Myocyte (in vitro differentiated cells): Measurements from ENCODE around the gene RCOR3. TPM values are rescaled to one million over a fixed set of nuclear protein-coding genes. Genes with fewer than 3 reads are reported as not detected.
"Not testable (repeated sequence)": the region's sequence is repeated elsewhere in the genome, so short reads cannot be mapped to it uniquely, and the experiment has no call there.

Source experiments
- DNase-seq: peaks from one replicate; pipeline ENCODE4 v3.0.0-alpha.2; 2012; ENCODE audit warnings: low read depth
- polyA plus RNA-seq: library from polyadenylated mRNA; unstranded; fragments of >200 nt; gene quantifications from one replicate; pipeline ENCODE4 v1.2.1, GENCODE V29; 2012; ENCODE audit warnings: missing spikeins
- total RNA-seq: library from RNA; depleted of rRNA; stranded (reverse); fragments of >200 nt; gene quantifications from 2 replicates; pipeline ENCODE4 v1.2.3, GENCODE V29; 2014

RCOR3 gene
- 28.4 and 38.0 TPM in 2 replicates for total RNA-seq
- polyA plus RNA-seq, result 35.0 TPM

GRCh38 chr1:211258756-211259637, at the start of gene RCOR3:
TSS of gene RCOR3 (plus strand) at chr1:211259366. CDS start at chr1:211259561, 195 bp downstream.
- DNase-seq, result peak; percentile 93

- no peak for DNase-seq
Observed at GRCh38 chr1:211210052-211210451, 49.1 kb upstream of the RCOR3 start.

GRCh38 chr1:211210965-211211364, 48.2 kb upstream of the RCOR3 start:
- DNase-seq, result no peak

- no peak for DNase-seq
Observed at GRCh38 chr1:211213702-211214101, 45.5 kb upstream of the RCOR3 start.

- DNase-seq, result no peak
Observed at GRCh38 chr1:211215577-211215976, 43.6 kb upstream of the RCOR3 start.

GRCh38 chr1:211217392-211217791, 41.8 kb upstream of the RCOR3 start:
- no peak for DNase-seq

GRCh38 chr1:211222469-211223234, 36.5 kb upstream of the RCOR3 start:
- not testable (repeated sequence) for DNase-seq

GRCh38 chr1:211228573-211229364, 30.4 kb upstream of the RCOR3 start:
- not testable (repeated sequence) for DNase-seq

GRCh38 chr1:211229365-211229759, 29.8 kb upstream of the RCOR3 start:
- no peak for DNase-seq

GRCh38 chr1:211231873-211232272, 27.3 kb upstream of the RCOR3 start:
- no peak for DNase-seq

- DNase-seq, result no peak
Observed at GRCh38 chr1:211236633-211237320, 22.4 kb upstream of the RCOR3 start.

- DNase-seq, result no peak
Observed at GRCh38 chr1:211237579-211237978, 21.6 kb upstream of the RCOR3 start.

- DNase-seq, result not testable (repeated sequence)
Observed at GRCh38 chr1:211240567-211240966, 18.6 kb upstream of the RCOR3 start.

GRCh38 chr1:211241071-211241470, 18.1 kb upstream of the RCOR3 start:
- DNase-seq, result no peak

- DNase-seq, result not testable (repeated sequence)
Observed at GRCh38 chr1:211243639-211244038, 15.5 kb upstream of the RCOR3 start.

- not testable (repeated sequence) for DNase-seq
Observed at GRCh38 chr1:211246583-211246982, 12.6 kb upstream of the RCOR3 start.

GRCh38 chr1:211247921-211248320, 11.2 kb upstream of the RCOR3 start:
- DNase-seq, result no peak

- not testable (repeated sequence) for DNase-seq
Observed at GRCh38 chr1:211249611-211250010, 9.6 kb upstream of the RCOR3 start.

GRCh38 chr1:211257826-211258225, 1.3 kb upstream of the RCOR3 start:
- no peak for DNase-seq

GRCh38 chr1:211258310-211258755, 833 bp upstream of the RCOR3 start:
- DNase-seq, result peak; percentile 85
